Testis (tissue), 3 donors: ENCODE data around the gene EDEM3. TPM values are rescaled to one million over a fixed set of nuclear protein-coding genes. Genes with fewer than 3 reads are reported as not detected.
A peak's percentile ranks its signal among the peaks of the same experiment; 100 is the strongest.

Source experiments
- DNase-seq: peaks from one replicate; pipeline ENCODE4 v3.0.0-alpha.2; 2019
- H3K27ac ChIP-seq, 2 donors: fragments of 200-600 bp; sonication (generic); one replicate each; pipeline ENCODE4 v1.5.1; 2019
- H3K27me3 ChIP-seq: fragments of 200-600 bp; sonication (generic); one replicate; pipeline ENCODE4 v1.5.1; 2019
- H3K36me3 ChIP-seq: fragments of 200-600 bp; sonication (generic); one replicate; pipeline ENCODE4 v1.5.1; 2017; ENCODE audit warnings: low read depth; ENCODE audit errors: missing control alignments
- H3K4me1 ChIP-seq: fragments of 200-600 bp; sonication (generic); one replicate; pipeline ENCODE4 v1.5.1; 2019
- H3K4me3 ChIP-seq, 2 donors: fragments of 200-600 bp; sonication (generic); one replicate each; pipeline ENCODE4 v1.5.1; 2017 to 2019
- H3K9me3 ChIP-seq: fragments of 200-600 bp; sonication (generic); one replicate; pipeline ENCODE4 v1.5.1; 2017
- CTCF ChIP-seq, 3 experiments: fragments of 450-650 bp in 2 of 3; fragments of 200-600 bp in 1 of 3; sonication (generic) in 1 of 3; IDR thresholded peaks; one replicate each; pipeline ENCODE4 v1.5.1; 2016 to 2019; ENCODE audit warnings: antibody characterized with exemption in 3 of 3, mild to moderate bottlenecking in 2 of 3, moderate library complexity in 1 of 3
- POLR2A ChIP-seq: fragments of 450-650 bp; IDR thresholded peaks from one replicate; pipeline ENCODE4 v1.6.1; 2017; ENCODE audit warnings: antibody characterized with exemption, mild to moderate bottlenecking, moderate library complexity
- WGBS, 2 donors: methylation state at CpG; one replicate each; pipeline ENCODE4 v1.1.5; 2018; 5-methylcytosine and 5-hydroxymethylcytosine counted together
- intact Hi-C: fragments of 100-400 bp; cut with DNase I; formaldehyde crosslinking; loops from one replicate; pipeline ENCODE4 v1.15.1; 2023; ENCODE audit warnings: low total_unique reads
- polyA plus RNA-seq: library from polyadenylated mRNA; stranded (reverse); fragments of 350-450 nt; fragmentation: Illumina TruSeq; extraction: RNeasy Lipid Tissue Mini Kit (QIAGEN cat#74804); gene quantifications from one replicate; pipeline ENCODE4 v1.2.3, GENCODE V29; 2014; ENCODE audit warnings: low read depth, low replicate concordance; ENCODE audit not compliant: insufficient read depth
- total RNA-seq, 2 donors: library from RNA; depleted of rRNA; stranded (reverse); fragments of >200 nt; gene quantifications; one replicate each; pipeline ENCODE4 v1.2.3, GENCODE V29; 2016

The EDEM3 gene
- total and polyA plus RNA-seq, 3 donors from 2014 or later: 20.7 to 41.0 (median 23.5) TPM

GRCh38 chr1:184672013-184672726, 82.5 kb downstream of the EDEM3 start:
- Histone ChIP-seq H3K4me3 (no peak overlapping the region), H3K4me1 (no peaks in the 10 kb centered on the region), H3K36me3 (no peaks in the 10 kb centered on the region), H3K27me3 (no peaks in the 10 kb centered on the region), H3K27ac (no peak overlapping the region), H3K9me3 (no peaks in the 10 kb centered on the region)
- intact Hi-C loops: no loop called here
- TF ChIP-seq CTCF (IDR thresholded peaks at IDR 0.05): no peak
- TF ChIP-seq POLR2A: no peak
- DNase-seq: no peak
- 55 to 63% methylated on average over 9 of the region's 9 CpGs for WGBS, 2 donors

DNA sequence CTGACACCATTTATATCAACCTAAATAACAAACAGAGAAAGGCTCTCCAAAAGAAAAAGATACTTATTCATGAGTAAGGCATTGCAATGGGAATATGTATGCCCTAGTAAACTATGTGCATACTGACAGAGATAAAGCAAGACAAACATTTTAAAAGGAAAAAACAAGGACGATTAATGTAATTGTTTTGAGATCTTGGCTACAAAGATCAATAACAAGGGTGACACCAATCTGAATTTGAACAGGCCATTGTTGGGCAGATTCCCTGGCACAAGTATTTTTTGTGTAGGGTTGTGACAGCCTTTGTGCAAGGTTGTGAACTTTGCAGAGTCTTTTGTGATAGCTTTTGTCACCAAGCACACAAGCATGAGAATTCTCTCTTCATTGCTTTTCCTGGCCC, 85.3 kb downstream of the EDEM3 start:
- intact Hi-C loops: loop anchor here (10.0 kb wide), 1 partner anchor 595 kb away; no protein-coding TSS in a partner anchor
- 73 to 83% methylated on average over 1 of the region's 1 CpG for WGBS, 2 donors
- no peaks in the 10 kb centered on the region for H3K9me3 ChIP-seq
- H3K36me3 ChIP-seq: no peaks in the 10 kb centered on the region
- H3K4me1 ChIP-seq: no peaks in the 10 kb centered on the region
- H3K27ac ChIP-seq: no peak overlapping the region
- TF ChIP-seq CTCF (IDR thresholded peaks at IDR 0.05) (no peak), POLR2A (no peak)
- no peaks in the 10 kb centered on the region for H3K27me3 ChIP-seq
- H3K4me3 ChIP-seq: no peak overlapping the region
- DNase-seq: no peak

GRCh38 chr1:184665360-184665759, 89.3 kb downstream of the EDEM3 start:
- no peak overlapping the region for H3K27ac ChIP-seq
- intact Hi-C loops: loop anchor here (10.0 kb wide), 1 partner anchor 591 kb away; no protein-coding TSS in a partner anchor
- no peaks in the 10 kb centered on the region for H3K36me3 ChIP-seq
- WGBS, 2 donors: 73 to 82% methylated on average over 6 of the region's 6 CpGs
- no peak overlapping the region for H3K4me3 ChIP-seq
- no peak for DNase-seq
- peaks cover 7% of the 10 kb centered on the region for H3K4me1 ChIP-seq
- no peaks in the 10 kb centered on the region for H3K27me3 ChIP-seq
- H3K9me3 ChIP-seq: no peaks in the 10 kb centered on the region
- no peak for TF ChIP-seq CTCF (IDR thresholded peaks at IDR 0.05)
- TF ChIP-seq POLR2A: no peak

- 57 to 64% methylated on average over 14 to 15 of the region's 15 CpGs for WGBS, 2 donors
- Histone ChIP-seq H3K9me3 (no peaks in the 10 kb centered on the region), H3K4me1 (peaks cover 7% of the 10 kb centered on the region), H3K4me3 (peak overlapping the region; percentile 16 to 56), H3K36me3 (no peaks in the 10 kb centered on the region), H3K27ac (no peak overlapping the region), H3K27me3 (no peaks in the 10 kb centered on the region)
- intact Hi-C loops: loop anchor here (10.0 kb wide), 1 partner anchor 590 kb away; no protein-coding TSS in a partner anchor
- DNase-seq: no peak
- TF ChIP-seq POLR2A (no peak), CTCF (IDR thresholded peaks at IDR 0.05) (no peak)
Measured at GRCh38 chr1:184664661-184665060, 90.0 kb downstream of the EDEM3 start.
